OCI-LY3 (cell line): ENCODE data around the gene FAM234A.

Source experiments
- H2AFZ ChIP-seq: fragments of 200-600, 300-600 bp; shearing (Covaris generic); 2 replicates; pipeline ENCODE4 v1.6.0; 2014; ENCODE audit warnings: antibody characterized with exemption, low read depth, low read length
- H3K27ac ChIP-seq: fragments of 200-600, 300-600 bp; sonication (generic); 2 replicates; pipeline ENCODE4 v1.5.1; 2014; ENCODE audit warnings: mild to moderate bottlenecking, low read length, moderate library complexity, mixed read lengths
- H3K27me3 ChIP-seq: fragments of 200-600, 300-600 bp; sonication (generic); 2 replicates; pipeline ENCODE4 v1.6.1; 2014; ENCODE audit warnings: low read depth, low read length, mixed read lengths
- H3K36me3 ChIP-seq: fragments of 200-600, 300-600 bp; sonication (generic); replicated peaks from 2 replicates; pipeline ENCODE3; 2014; ENCODE audit warnings: low read depth, low read length, mixed read lengths
- H3K4me1 ChIP-seq: fragments of 300-600, 200-600 bp; sonication (generic); 2 replicates; pipeline ENCODE4 v1.6.1; 2014; ENCODE audit warnings: low read length, mixed read lengths
- H3K4me2 ChIP-seq: fragments of 200-600, 300-600 bp; sonication (generic); 2 replicates; pipeline ENCODE4 v1.6.1; 2014; ENCODE audit warnings: low read length, mixed read lengths
- H3K4me3 ChIP-seq: fragments of 300-600, 200-600 bp; sonication (generic); 2 replicates; pipeline ENCODE4 v1.5.1; 2014; ENCODE audit warnings: antibody characterized with exemption, mild to moderate bottlenecking, low read length, moderate library complexity
- H3K79me2 ChIP-seq: fragments of 300-600, 200-600 bp; shearing (Covaris generic); 2 replicates; pipeline ENCODE4 v1.6.1; 2014; ENCODE audit warnings: mild to moderate bottlenecking, low read length, mixed read lengths
- H3K9ac ChIP-seq: fragments of 300-600, 200-600 bp; shearing (Covaris generic); 2 replicates; pipeline ENCODE4 v1.6.0; 2014; ENCODE audit warnings: mild to moderate bottlenecking, low read length, moderate library complexity
- H3K9me3 ChIP-seq: fragments of 200-600, 300-600 bp; shearing (Covaris generic); 2 replicates; pipeline ENCODE4 v1.6.1; 2014; ENCODE audit warnings: low read length, mixed read lengths; ENCODE audit not compliant: insufficient read depth
- H4K20me1 ChIP-seq: fragments of 200-600, 300-600 bp; sonication (generic); 2 replicates; pipeline ENCODE4 v1.6.1; 2016; ENCODE audit warnings: low read length, mixed read lengths; ENCODE audit not compliant: insufficient read depth
- CTCF ChIP-seq: fragments of 200-600, 300-600 bp; sonication (generic); IDR thresholded peaks from 2 replicates; pipeline ENCODE4 v1.5.1; 2014; ENCODE audit warnings: antibody characterized with exemption, low read length, low read depth
- EZH2phosphoT487 ChIP-seq: fragments of 200-600 bp; shearing (Covaris generic); IDR thresholded peaks from 2 replicates; pipeline ENCODE4 v1.6.1; 2018; ENCODE audit warnings: antibody characterized with exemption, mixed run types, low read depth

Gene FAM234A

GRCh38 chr16:269061-269796, 34.6 kb downstream of the FAM234A start:
- H3K9ac ChIP-seq: no peak overlapping the region
- TF ChIP-seq CTCF (no peak), EZH2phosphoT487 (no peak)
- peaks cover 3% of the 10 kb centered on the region; the same call in 1 of the 2 replicates for H3K4me1 ChIP-seq
- H4K20me1 ChIP-seq: no peaks in the 10 kb centered on the region
- no peak overlapping the region for H3K4me2 ChIP-seq
- no peak overlapping the region for H3K27ac ChIP-seq
- H3K9me3 ChIP-seq: no peaks in the 10 kb centered on the region
- no peaks in the 10 kb centered on the region for H3K27me3 ChIP-seq
- H3K79me2 ChIP-seq: no peaks in the 10 kb centered on the region
- H3K36me3 ChIP-seq: no peaks in the 10 kb centered on the region
- no peak overlapping the region for H2AFZ ChIP-seq
- H3K4me3 ChIP-seq: no peak overlapping the region

GRCh38 chr16:270381-271255, 36.0 kb downstream of the FAM234A start:
- Histone ChIP-seq H4K20me1 (no peaks in the 10 kb centered on the region), H3K27ac (no peak overlapping the region), H3K79me2 (no peaks in the 10 kb centered on the region), H3K4me1 (peaks cover 3% of the 10 kb centered on the region; the same call in 1 of the 2 replicates), H3K27me3 (no peaks in the 10 kb centered on the region), H3K9me3 (no peaks in the 10 kb centered on the region), H3K4me2 (no peak overlapping the region), H2AFZ (no peak overlapping the region), H3K36me3 (no peaks in the 10 kb centered on the region), H3K4me3 (no peak overlapping the region), H3K9ac (no peak overlapping the region)
- TF ChIP-seq CTCF (no peak), EZH2phosphoT487 (no peak)

GRCh38 chr16:272633-273546, 38.3 kb downstream of the FAM234A start:
- Histone ChIP-seq H2AFZ (peak overlapping the region; percentile 93), H3K27ac (no peak overlapping the region), H3K9me3 (no peaks in the 10 kb centered on the region), H3K4me1 (peaks cover 3% of the 10 kb centered on the region; the same call in 1 of the 2 replicates), H3K27me3 (no peaks in the 10 kb centered on the region), H3K79me2 (no peaks in the 10 kb centered on the region), H3K36me3 (no peaks in the 10 kb centered on the region), H3K4me2 (peak overlapping the region; percentile 90), H4K20me1 (no peaks in the 10 kb centered on the region), H3K9ac (peak overlapping the region; percentile 69; the same call in 1 of the 2 replicates), H3K4me3 (peak overlapping the region; percentile 91)
- TF ChIP-seq EZH2phosphoT487: no peak
- no peak for TF ChIP-seq CTCF
